Progenitor cell of endocrine pancreas (in vitro differentiated cells): Measurements from ENCODE around the gene PTPRC. TPM values are rescaled to one million over a fixed set of nuclear protein-coding genes. Genes with fewer than 3 reads are reported as not detected.

ENCODE experiments used
- DNase-seq: peaks from one replicate; pipeline ENCODE4 v3.0.0; 2021; ENCODE audit warnings: low spot score; ENCODE audit not compliant: unreplicated experiment
- H3K27ac Mint-ChIP-seq: 2 replicates; pipeline ENCODE4 v1.8.0; 2021; ENCODE audit warnings: mild to moderate bottlenecking, moderate library complexity, mixed read lengths
- H3K27me3 Mint-ChIP-seq: 2 replicates; pipeline ENCODE4 v1.8.0; 2021; ENCODE audit warnings: mixed read lengths
- H3K36me3 Mint-ChIP-seq: 2 replicates; pipeline ENCODE4 v1.8.0; 2022; ENCODE audit warnings: mixed read lengths; ENCODE audit not compliant: insufficient read depth
- H3K4me1 Mint-ChIP-seq: 2 replicates; pipeline ENCODE4 v1.8.0; 2021; ENCODE audit warnings: low read depth, mixed read lengths
- H3K4me3 Mint-ChIP-seq: 2 replicates; pipeline ENCODE4 v1.8.0; 2021; ENCODE audit warnings: low read depth, mild to moderate bottlenecking, moderate library complexity, mixed read lengths
- H3K9me3 Mint-ChIP-seq: 2 replicates; pipeline ENCODE4 v1.8.0; 2021; ENCODE audit warnings: low read depth, mixed read lengths
- CTCF ChIP-seq: fragments of 200-600 bp; sonication (generic); IDR thresholded peaks from one replicate; pipeline ENCODE4 v1.5.0; 2021; ENCODE audit warnings: antibody characterized with exemption, mild to moderate bottlenecking; ENCODE audit not compliant: unreplicated experiment
- total RNA-seq: library from RNA; stranded (reverse); gene quantifications from 2 replicates; pipeline ENCODE4 v1.2.1, GENCODE V29; 2021

Gene PTPRC
- total RNA-seq, 1 donor from 2014 or later, result not detected

GRCh38 chr1:198611219-198611618, 27.6 kb upstream of the PTPRC start:
- Mint-ChIP-seq H3K4me1 (no peaks in the 10 kb centered on the region), H3K9me3 (no peaks in the 10 kb centered on the region), H3K4me3 (no peak overlapping the region), H3K36me3 (no peaks in the 10 kb centered on the region), H3K27ac (no peak overlapping the region), H3K27me3 (no peaks in the 10 kb centered on the region)
- TF ChIP-seq CTCF, result no peak
- no peak for DNase-seq

- H3K27me3 Mint-ChIP-seq, result no peaks in the 10 kb centered on the region
- no peak overlapping the region for H3K4me3 Mint-ChIP-seq
- H3K27ac Mint-ChIP-seq, result no peak overlapping the region
- no peak for TF ChIP-seq CTCF
- no peaks in the 10 kb centered on the region for H3K4me1 Mint-ChIP-seq
- no peaks in the 10 kb centered on the region for H3K9me3 Mint-ChIP-seq
- no peak for DNase-seq
- H3K36me3 Mint-ChIP-seq, result no peaks in the 10 kb centered on the region
Observed at GRCh38 chr1:198612471-198613260, 26.2 kb upstream of the PTPRC start.

GRCh38 chr1:198617406-198617805, 21.4 kb upstream of the PTPRC start:
- Mint-ChIP-seq H3K9me3 (no peaks in the 10 kb centered on the region), H3K27me3 (no peaks in the 10 kb centered on the region), H3K36me3 (no peaks in the 10 kb centered on the region), H3K27ac (no peak overlapping the region), H3K4me1 (no peaks in the 10 kb centered on the region), H3K4me3 (no peak overlapping the region)
- no peak for TF ChIP-seq CTCF
- no peak for DNase-seq

GRCh38 chr1:198619375-198620140, 19.3 kb upstream of the PTPRC start:
- H3K27me3 Mint-ChIP-seq, result no peaks in the 10 kb centered on the region
- DNase-seq, result no peak
- H3K4me3 Mint-ChIP-seq, result no peak overlapping the region
- no peak for TF ChIP-seq CTCF
- H3K27ac Mint-ChIP-seq, result no peak overlapping the region
- no peaks in the 10 kb centered on the region for H3K9me3 Mint-ChIP-seq
- H3K4me1 Mint-ChIP-seq, result no peaks in the 10 kb centered on the region
- no peaks in the 10 kb centered on the region for H3K36me3 Mint-ChIP-seq

- no peaks in the 10 kb centered on the region for H3K9me3 Mint-ChIP-seq
- no peak overlapping the region for H3K27ac Mint-ChIP-seq
- H3K36me3 Mint-ChIP-seq, result no peaks in the 10 kb centered on the region
- DNase-seq, result no peak
- no peak overlapping the region for H3K4me3 Mint-ChIP-seq
- no peaks in the 10 kb centered on the region for H3K27me3 Mint-ChIP-seq
- no peaks in the 10 kb centered on the region for H3K4me1 Mint-ChIP-seq
- TF ChIP-seq CTCF, result no peak
Observed at GRCh38 chr1:198620218-198620617, 18.6 kb upstream of the PTPRC start.
